Measurements from ENCODE around the gene MAMDC2.

The MAMDC2 gene

GRCh38 chr9:70093095-70093494, 49.4 kb downstream of the MAMDC2 start:
- CTCF ChIA-PET: interaction anchor here (1.4 to 4.1 kb wide), 2 partner anchors 18 to 21 kb away, joined by 5 to 33 read pairs; no protein-coding TSS in a partner anchor
- Mint-ChIP-seq H3K27ac (no peak overlapping the region), H3K36me3 (no peaks in the 10 kb centered on the region), H3K9me3 (no peaks in the 10 kb centered on the region), H3K27me3 (no peaks in the 10 kb centered on the region), H3K4me1 (no peaks in the 10 kb centered on the region), H3K4me3 (no peak overlapping the region)
- no peak for DNase-seq

GRCh38 chr9:70093944-70094343, 50.3 kb downstream of the MAMDC2 start:
- Mint-ChIP-seq H3K4me1 (no peaks in the 10 kb centered on the region), H3K9me3 (no peaks in the 10 kb centered on the region), H3K36me3 (no peaks in the 10 kb centered on the region), H3K27ac (no peak overlapping the region), H3K27me3 (no peaks in the 10 kb centered on the region), H3K4me3 (no peak overlapping the region)
- CTCF ChIA-PET: interaction anchor here (1.4 to 4.1 kb wide), 2 partner anchors 17 to 20 kb away, joined by 5 to 33 read pairs; no protein-coding TSS in a partner anchor
- DNase-seq: no peak

- H3K4me1 Mint-ChIP-seq: no peaks in the 10 kb centered on the region
- no peak for DNase-seq
- no peak overlapping the region for H3K4me3 Mint-ChIP-seq
- H3K27me3 Mint-ChIP-seq: no peaks in the 10 kb centered on the region
- CTCF ChIA-PET: interaction anchor here (1.4 to 4.1 kb wide), 2 partner anchors 16 to 19 kb away, joined by 5 to 33 read pairs; no protein-coding TSS in a partner anchor
- no peaks in the 10 kb centered on the region for H3K36me3 Mint-ChIP-seq
- no peaks in the 10 kb centered on the region for H3K9me3 Mint-ChIP-seq
- H3K27ac Mint-ChIP-seq: no peak overlapping the region
These were observed 51.1 kb downstream of the MAMDC2 start for GRCh38 chr9:70094747-70095146.

DNA sequence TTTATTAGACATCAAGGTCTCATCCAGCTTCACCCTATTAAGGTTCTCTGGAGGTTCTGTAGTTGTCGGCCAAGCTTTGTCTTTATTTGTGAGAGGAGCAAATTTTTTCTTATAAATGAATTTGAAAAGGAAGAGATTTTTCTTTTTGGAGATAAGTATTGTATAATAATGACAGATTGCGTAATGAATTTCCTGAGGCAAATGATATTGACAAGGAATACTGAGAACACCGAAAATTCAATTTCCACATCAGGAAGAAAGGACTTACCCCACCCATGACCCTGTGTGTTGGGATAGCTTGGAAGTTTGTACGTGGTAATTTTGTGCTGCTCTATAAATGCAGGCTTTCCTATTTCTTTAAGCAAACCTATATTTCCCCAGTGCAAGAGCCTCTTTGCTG, 53.5 kb downstream of the MAMDC2 start:
- Mint-ChIP-seq H3K27me3 (no peaks in the 10 kb centered on the region), H3K36me3 (no peaks in the 10 kb centered on the region), H3K9me3 (no peaks in the 10 kb centered on the region), H3K4me3 (no peak overlapping the region), H3K4me1 (no peaks in the 10 kb centered on the region), H3K27ac (no peak overlapping the region)
- no peak for DNase-seq
- CTCF ChIA-PET: interaction anchor here (1.9 to 4.1 kb wide), 2 partner anchors 13 to 17 kb away, joined by 6 to 33 read pairs; no protein-coding TSS in a partner anchor

DNA sequence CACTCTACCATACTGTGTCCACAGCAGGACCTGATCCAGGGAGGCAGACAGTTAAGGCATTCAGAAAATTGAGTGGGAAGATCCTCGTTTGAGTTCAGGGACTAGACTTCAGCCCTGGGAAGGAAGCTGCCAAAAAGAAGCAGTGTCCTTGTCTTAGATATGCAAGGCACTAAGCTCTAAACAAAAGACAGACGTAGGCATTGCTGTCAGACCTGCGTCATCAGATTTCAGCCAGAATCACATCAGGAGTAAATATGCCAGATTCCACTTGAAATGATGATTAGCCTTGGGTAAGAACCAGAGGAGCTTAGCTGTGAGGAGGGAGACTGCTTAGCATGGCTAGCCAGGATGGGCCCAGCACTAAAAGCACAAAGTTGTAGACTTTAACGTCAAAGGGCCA, 56.7 kb downstream of the MAMDC2 start:
- Mint-ChIP-seq H3K36me3 (no peaks in the 10 kb centered on the region), H3K9me3 (no peaks in the 10 kb centered on the region), H3K4me1 (no peaks in the 10 kb centered on the region), H3K4me3 (no peak overlapping the region), H3K27me3 (no peaks in the 10 kb centered on the region), H3K27ac (no peak overlapping the region)
- DNase-seq: no peak
- CTCF ChIA-PET: interaction anchor here (1.8 kb wide), 1 partner anchor 11 kb away, joined by 10 read pairs; no protein-coding TSS in a partner anchor

- Mint-ChIP-seq H3K27me3 (peaks cover 4% of the 10 kb centered on the region), H3K4me1 (no peaks in the 10 kb centered on the region), H3K27ac (no peak overlapping the region), H3K36me3 (no peaks in the 10 kb centered on the region), H3K9me3 (no peaks in the 10 kb centered on the region), H3K4me3 (no peak overlapping the region)
- no peak for DNase-seq
- CTCF ChIA-PET: interaction anchor here (1.8 kb wide), 1 partner anchor 10 kb away, joined by 10 read pairs; no protein-coding TSS in a partner anchor
These were observed 57.6 kb downstream of the MAMDC2 start for GRCh38 chr9:70101265-70101664.

- no peaks in the 10 kb centered on the region for H3K4me1 Mint-ChIP-seq
- CTCF ChIA-PET: no interaction called here
- no peaks in the 10 kb centered on the region for H3K9me3 Mint-ChIP-seq
- no peak overlapping the region for H3K27ac Mint-ChIP-seq
- peaks cover 17% of the 10 kb centered on the region for H3K27me3 Mint-ChIP-seq
- H3K36me3 Mint-ChIP-seq: no peaks in the 10 kb centered on the region
- no peak overlapping the region for H3K4me3 Mint-ChIP-seq
- DNase-seq: no peak
These were observed 61.5 kb downstream of the MAMDC2 start for GRCh38 chr9:70105147-70105546.

- peaks cover 28% of the 10 kb centered on the region for H3K27me3 Mint-ChIP-seq
- H3K36me3 Mint-ChIP-seq: no peaks in the 10 kb centered on the region
- H3K27ac Mint-ChIP-seq: no peak overlapping the region
These were observed 62.9 kb downstream of the MAMDC2 start for GRCh38 chr9:70106571-70106970.

DNA sequence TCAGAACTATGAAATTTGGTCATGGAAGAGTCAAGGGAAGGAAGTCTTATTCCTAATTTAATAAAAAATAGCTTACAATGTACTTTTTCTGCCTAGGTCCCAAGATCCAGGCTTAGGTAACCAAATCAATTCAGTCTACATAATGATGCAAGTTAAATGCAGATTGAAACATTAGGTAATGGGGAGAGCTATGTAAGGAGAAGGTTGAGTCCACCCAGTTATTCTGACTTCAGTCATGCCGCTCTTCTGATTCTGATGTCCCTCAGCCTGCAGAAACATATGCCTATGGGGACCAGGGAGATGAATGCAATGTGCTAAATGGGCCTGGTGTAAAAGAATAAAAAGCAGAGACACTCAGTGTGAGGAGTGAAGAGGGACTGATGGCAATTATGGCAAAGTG, 63.9 kb downstream of the MAMDC2 start:
- Mint-ChIP-seq H3K9me3 (no peaks in the 10 kb centered on the region), H3K27me3 (peaks cover 32% of the 10 kb centered on the region), H3K4me1 (no peaks in the 10 kb centered on the region), H3K4me3 (no peak overlapping the region), H3K27ac (no peak overlapping the region), H3K36me3 (no peaks in the 10 kb centered on the region)
- CTCF ChIA-PET: interaction anchor here (1.0 to 1.5 kb wide), 3 partner anchors 45 to 686 kb away, joined by 3 to 4 read pairs (median 3); no protein-coding TSS in a partner anchor
- DNase-seq: no peak

More at GRCh38 chr9:70106571-70106970, 62.9 kb downstream of the MAMDC2 start:
- no peak for DNase-seq
- no peak overlapping the region for H3K4me3 Mint-ChIP-seq
- H3K9me3 Mint-ChIP-seq: no peaks in the 10 kb centered on the region
- CTCF ChIA-PET: no interaction called here
- no peaks in the 10 kb centered on the region for H3K4me1 Mint-ChIP-seq

- no peak overlapping the region for H3K4me3 Mint-ChIP-seq
- no peaks in the 10 kb centered on the region for H3K4me1 Mint-ChIP-seq
- CTCF ChIA-PET: interaction anchor here (1.0 to 4.7 kb wide), 5 partner anchors 10 to 687 kb away, joined by 3 to 33 read pairs (median 4); no protein-coding TSS in a partner anchor
- peaks cover 32% of the 10 kb centered on the region for H3K27me3 Mint-ChIP-seq
- H3K9me3 Mint-ChIP-seq: no peaks in the 10 kb centered on the region
- no peaks in the 10 kb centered on the region for H3K36me3 Mint-ChIP-seq
- no peak for DNase-seq
- H3K27ac Mint-ChIP-seq: no peak overlapping the region
These were observed 64.5 kb downstream of the MAMDC2 start for GRCh38 chr9:70108181-70108580.

DNA sequence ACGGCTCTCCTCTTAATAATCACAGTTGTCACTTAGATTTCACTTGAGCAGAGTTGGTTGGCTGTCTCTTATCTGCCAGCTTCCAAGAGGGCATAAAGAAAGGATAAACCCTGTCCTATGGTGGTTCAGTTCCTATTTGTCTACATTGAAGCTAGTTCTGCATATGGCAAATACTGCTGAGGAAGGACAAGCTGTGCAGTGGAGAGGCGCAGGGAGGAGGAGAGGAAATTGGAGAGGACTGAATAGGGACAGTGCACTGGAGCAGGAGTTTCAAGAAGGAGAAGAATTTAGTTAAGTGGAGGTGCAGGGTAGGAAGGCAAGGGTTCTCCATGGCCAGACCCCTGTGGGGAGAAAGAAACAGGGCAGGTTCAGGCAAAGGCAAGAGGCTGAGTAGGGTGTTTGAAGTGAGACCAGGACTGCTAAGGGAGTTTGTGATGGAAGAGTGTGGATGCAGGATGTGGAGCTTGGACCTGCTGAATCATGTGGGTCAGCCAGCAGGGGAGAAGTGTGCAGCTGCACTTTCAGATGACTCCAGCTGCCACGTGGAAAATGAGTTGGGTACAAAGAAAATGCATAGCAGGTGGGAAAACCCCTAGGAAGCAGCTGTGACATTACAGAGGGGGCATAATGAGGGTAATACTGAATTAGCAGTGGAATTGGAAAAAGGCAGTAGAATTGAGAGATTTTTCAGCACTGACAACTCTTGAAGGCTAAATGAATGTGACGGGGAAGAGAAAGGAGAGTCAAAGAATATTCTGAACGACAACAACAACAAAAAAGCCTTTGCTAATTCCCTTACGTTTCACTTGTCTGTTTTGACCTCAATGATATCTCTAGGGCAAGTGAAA, 66.8 kb downstream of the MAMDC2 start:
- Mint-ChIP-seq H3K4me3 (no peak overlapping the region), H3K4me1 (no peaks in the 10 kb centered on the region), H3K27me3 (peaks cover 32% of the 10 kb centered on the region), H3K36me3 (no peaks in the 10 kb centered on the region), H3K9me3 (no peaks in the 10 kb centered on the region), H3K27ac (no peak overlapping the region)
- DNase-seq: no peak
- CTCF ChIA-PET: interaction anchor here (0.7 to 5.3 kb wide), 22 partner anchors 9 to 688 kb away, joined by 3 to 71 read pairs (median 4); no protein-coding TSS in a partner anchor

DNA sequence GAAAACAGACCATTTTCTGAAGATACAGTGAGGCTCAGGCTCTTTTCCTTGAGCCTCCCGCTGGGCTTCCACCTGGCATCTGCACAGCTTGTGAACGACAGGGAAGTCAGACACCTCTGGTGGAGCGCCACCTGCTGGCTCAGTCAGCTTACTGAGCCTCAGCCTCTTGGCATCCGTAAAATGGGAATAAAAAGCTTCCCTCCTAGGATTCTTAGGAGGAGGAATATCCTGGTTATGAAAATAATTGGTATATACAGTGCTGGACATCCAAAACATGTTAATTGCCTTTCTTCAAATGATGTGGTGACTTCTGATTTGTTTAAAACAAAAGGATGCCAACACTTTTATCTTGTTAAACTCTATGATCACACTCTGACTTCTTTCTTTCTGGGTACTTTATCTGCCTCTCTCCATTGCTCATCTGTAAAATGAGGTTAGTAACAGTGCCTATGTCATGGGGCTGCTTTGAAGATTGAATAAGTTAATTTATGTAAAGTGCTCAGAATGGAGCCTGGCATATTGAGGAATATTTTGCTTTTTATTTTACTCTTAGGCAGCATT, 67.5 kb downstream of the MAMDC2 start:
- no peaks in the 10 kb centered on the region for H3K36me3 Mint-ChIP-seq
- H3K27ac Mint-ChIP-seq: no peak overlapping the region
- CTCF ChIA-PET: interaction anchor here (0.7 to 5.3 kb wide), 24 partner anchors 9 to 689 kb away, joined by 3 to 71 read pairs (median 4); no protein-coding TSS in a partner anchor
- H3K27me3 Mint-ChIP-seq: peaks cover 29% of the 10 kb centered on the region
- DNase-seq: peak; percentile 66
- no peak overlapping the region for H3K4me3 Mint-ChIP-seq
- no peaks in the 10 kb centered on the region for H3K4me1 Mint-ChIP-seq
- H3K9me3 Mint-ChIP-seq: no peaks in the 10 kb centered on the region

DNA sequence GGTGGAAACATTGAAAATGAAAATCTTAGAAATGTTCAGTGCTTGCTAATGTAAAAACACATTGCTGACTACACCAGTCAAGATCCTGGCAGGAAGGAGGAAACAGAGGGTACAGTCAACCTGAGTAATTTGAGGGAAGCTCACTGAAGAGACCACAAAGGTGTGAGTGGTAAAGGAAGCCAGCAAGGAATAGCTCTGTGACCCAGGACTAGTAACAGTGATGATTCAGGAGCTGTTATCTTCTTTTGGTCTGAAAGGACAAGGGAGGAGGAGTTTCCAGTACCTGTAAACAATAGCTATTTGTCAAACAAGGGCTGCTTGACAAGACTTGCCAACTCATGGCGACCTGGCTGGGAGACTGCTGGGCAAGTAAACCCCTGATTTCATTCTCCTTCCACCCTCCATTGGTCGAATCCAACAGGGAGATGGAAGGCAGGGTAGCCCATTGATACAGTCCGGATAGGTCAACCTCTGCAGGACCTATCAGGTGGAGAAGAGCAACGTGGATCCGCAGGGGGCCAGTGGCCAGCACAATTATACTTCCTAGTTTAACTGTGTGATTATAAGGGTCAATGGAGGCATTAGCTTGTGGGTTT, 68.1 kb downstream of the MAMDC2 start:
- Mint-ChIP-seq H3K27ac (no peak overlapping the region), H3K4me3 (no peak overlapping the region), H3K27me3 (peaks cover 23% of the 10 kb centered on the region), H3K9me3 (no peaks in the 10 kb centered on the region), H3K4me1 (no peaks in the 10 kb centered on the region), H3K36me3 (no peaks in the 10 kb centered on the region)
- CTCF ChIA-PET: interaction anchor here (0.6 to 5.3 kb wide), 23 partner anchors 9 to 1670 kb away, joined by 3 to 71 read pairs (median 5); no protein-coding TSS in a partner anchor
- no peak for DNase-seq

GRCh38 chr9:70112981-70113380, 69.3 kb downstream of the MAMDC2 start:
- no peaks in the 10 kb centered on the region for H3K36me3 Mint-ChIP-seq
- H3K27me3 Mint-ChIP-seq: peaks cover 23% of the 10 kb centered on the region
- no peak overlapping the region for H3K27ac Mint-ChIP-seq
- no peak for DNase-seq
- H3K4me3 Mint-ChIP-seq: no peak overlapping the region
- CTCF ChIA-PET: interaction anchor here (0.7 to 5.3 kb wide), 20 partner anchors 10 to 691 kb away, joined by 3 to 71 read pairs (median 4); no protein-coding TSS in a partner anchor
- H3K4me1 Mint-ChIP-seq: no peaks in the 10 kb centered on the region
- H3K9me3 Mint-ChIP-seq: no peaks in the 10 kb centered on the region

Measured in activated naive CD4-positive, alpha-beta T cell treated with anti-CD3 and anti-CD28 coated beads, Interleukin-2, amount 10 ng/mL, durations not matched to agents 7 days and 5 days (primary cell).